ENCODE results near the gene CTLA4.

Gene CTLA4

GRCh38 chr2:203869223-203870042, 1.9 kb downstream of the CTLA4 start:
- H3K4me3 ChIP-seq (ENCODE audit: low read depth, low read length) = no peak overlapping the region
- no peak for DNase-seq (ENCODE audit: low read depth)
- TF ChIP-seq CTCF (conservative IDR thresholded peaks at IDR 0.05; ENCODE audit: low read depth, low read length) = no peak

DNA sequence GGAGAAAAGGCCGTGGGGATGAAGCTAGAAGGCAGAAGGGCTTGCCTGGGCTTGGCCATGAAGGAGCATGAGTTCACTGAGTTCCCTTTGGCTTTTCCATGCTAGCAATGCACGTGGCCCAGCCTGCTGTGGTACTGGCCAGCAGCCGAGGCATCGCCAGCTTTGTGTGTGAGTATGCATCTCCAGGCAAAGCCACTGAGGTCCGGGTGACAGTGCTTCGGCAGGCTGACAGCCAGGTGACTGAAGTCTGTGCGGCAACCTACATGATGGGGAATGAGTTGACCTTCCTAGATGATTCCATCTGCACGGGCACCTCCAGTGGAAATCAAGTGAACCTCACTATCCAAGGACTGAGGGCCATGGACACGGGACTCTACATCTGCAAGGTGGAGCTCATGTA, 2.9 kb downstream of the CTLA4 start:
- no peak for DNase-seq (ENCODE audit: low read depth)
- H3K4me3 ChIP-seq (ENCODE audit: low read depth, low read length) = no peak overlapping the region

GRCh38 chr2:203870941-203871340, 3.4 kb downstream of the CTLA4 start:
- no peak overlapping the region for H3K4me3 ChIP-seq (ENCODE audit: low read depth, low read length)
- no peak for TF ChIP-seq CTCF (conservative IDR thresholded peaks at IDR 0.05; ENCODE audit: low read depth, low read length)
- DNase-seq (ENCODE audit: low read depth) = no peak

More for the DNA sequence above, 2.9 kb downstream of the CTLA4 start:
- no peak for TF ChIP-seq CTCF (conservative IDR thresholded peaks at IDR 0.05; ENCODE audit: low read depth, low read length)

DNA sequence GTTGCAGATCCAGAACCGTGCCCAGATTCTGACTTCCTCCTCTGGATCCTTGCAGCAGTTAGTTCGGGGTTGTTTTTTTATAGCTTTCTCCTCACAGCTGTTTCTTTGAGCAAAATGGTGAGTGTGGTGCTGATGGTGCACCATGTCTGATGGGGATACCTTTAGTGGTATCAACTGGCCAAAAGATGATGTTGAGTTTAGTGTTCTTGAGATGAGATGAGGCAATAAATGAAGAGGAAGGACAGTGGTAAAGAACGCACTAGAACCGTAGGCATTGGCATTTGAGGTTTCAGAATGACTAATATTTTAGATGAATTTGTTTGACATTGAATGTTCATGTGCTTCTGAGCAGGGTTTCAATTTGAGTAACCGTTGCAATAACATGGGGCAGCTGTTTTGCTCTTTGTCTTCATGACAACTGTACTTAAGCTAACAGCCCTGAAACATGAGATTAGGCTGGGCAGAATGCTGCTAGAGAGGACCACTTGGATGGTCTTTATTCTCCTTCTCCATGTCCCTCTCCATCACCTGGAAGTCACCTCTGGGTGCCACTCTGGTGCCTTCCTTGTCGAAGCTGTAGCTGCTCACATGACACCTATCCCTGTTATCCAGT, 3.9 kb downstream of the CTLA4 start:
- no peak overlapping the region for H3K4me3 ChIP-seq (ENCODE audit: low read depth, low read length)
- no peak for DNase-seq (ENCODE audit: low read depth)
- TF ChIP-seq CTCF (conservative IDR thresholded peaks at IDR 0.05; ENCODE audit: low read depth, low read length) = no peak

- no peak for TF ChIP-seq CTCF (conservative IDR thresholded peaks at IDR 0.05; ENCODE audit: low read depth, low read length)
- DNase-seq (ENCODE audit: low read depth) = no peak
- H3K4me3 ChIP-seq (ENCODE audit: low read depth, low read length) = no peak overlapping the region
Observed at GRCh38 chr2:203873461-203873860, 5.9 kb downstream of the CTLA4 start.

DNA sequence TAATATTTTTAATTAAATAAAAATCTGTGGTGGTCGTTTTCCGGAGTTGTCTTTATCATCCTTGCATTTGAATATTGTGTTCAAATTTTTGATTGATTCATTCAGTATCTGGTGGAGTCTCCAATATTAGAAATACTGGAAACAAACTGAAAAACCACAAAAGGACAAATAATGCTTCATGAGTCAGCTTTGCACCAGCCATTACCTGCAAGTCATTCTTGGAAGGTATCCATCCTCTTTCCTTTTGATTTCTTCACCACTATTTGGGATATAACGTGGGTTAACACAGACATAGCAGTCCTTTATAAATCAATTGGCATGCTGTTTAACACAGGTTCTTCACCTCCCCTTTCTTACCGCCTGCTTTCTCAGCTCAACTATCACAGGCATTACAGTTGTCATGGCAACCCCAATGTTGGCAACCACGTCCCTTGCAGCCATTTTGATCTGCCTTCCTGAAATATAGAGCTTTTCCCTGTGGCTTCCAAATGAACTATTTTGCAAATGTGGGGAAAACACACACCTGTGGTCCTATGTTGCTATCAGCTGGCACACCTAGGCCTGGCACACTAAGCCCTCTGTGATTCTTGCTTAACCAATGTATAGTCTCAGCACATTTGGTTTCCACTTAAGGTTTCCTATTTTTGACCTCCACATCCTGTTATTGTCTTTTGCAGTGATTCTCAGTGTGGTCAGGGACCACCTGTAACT, 6.5 kb downstream of the CTLA4 start:
- no peak for TF ChIP-seq CTCF (conservative IDR thresholded peaks at IDR 0.05; ENCODE audit: low read depth, low read length)
- DNase-seq (ENCODE audit: low read depth) = no peak
- no peak overlapping the region for H3K4me3 ChIP-seq (ENCODE audit: low read depth, low read length)

All from choroid plexus epithelial cell (primary cell).